ENCODE data around the gene OLFML2A.

DNA sequence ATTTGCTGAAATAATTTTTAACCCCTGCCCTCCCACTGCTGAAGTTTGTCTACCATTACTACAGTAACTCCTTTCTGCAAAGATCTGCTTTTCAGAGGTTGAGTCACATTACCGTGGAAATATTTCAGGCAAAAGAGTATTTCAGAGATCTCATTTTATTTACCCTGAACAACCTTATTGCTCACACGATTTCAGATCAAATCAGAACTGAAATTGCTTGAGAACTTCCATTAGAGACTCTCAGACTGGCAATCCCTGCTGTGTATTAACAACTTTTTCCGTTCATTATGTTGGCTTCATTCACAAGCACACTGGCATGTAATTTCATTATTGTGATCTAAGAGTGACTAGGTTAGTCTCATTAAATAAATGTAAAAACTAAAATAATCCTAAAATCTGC is 21.9 kb upstream of the OLFML2A start:
- no peak for TF ChIP-seq POLR2A (IDR thresholded peaks at IDR 0.05)
- TF ChIP-seq, protein P1, sequence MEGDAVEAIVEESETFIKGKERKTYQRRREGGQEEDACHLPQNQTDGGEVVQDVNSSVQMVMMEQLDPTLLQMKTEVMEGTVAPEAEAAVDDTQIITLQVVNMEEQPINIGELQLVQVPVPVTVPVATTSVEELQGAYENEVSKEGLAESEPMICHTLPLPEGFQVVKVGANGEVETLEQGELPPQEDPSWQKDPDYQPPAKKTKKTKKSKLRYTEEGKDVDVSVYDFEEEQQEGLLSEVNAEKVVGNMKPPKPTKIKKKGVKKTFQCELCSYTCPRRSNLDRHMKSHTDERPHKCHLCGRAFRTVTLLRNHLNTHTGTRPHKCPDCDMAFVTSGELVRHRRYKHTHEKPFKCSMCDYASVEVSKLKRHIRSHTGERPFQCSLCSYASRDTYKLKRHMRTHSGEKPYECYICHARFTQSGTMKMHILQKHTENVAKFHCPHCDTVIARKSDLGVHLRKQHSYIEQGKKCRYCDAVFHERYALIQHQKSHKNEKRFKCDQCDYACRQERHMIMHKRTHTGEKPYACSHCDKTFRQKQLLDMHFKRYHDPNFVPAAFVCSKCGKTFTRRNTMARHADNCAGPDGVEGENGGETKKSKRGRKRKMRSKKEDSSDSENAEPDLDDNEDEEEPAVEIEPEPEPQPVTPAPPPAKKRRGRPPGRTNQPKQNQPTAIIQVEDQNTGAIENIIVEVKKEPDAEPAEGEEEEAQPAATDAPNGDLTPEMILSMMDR (IDR thresholded peaks at IDR 0.05), result no peak
- no peak for TF ChIP-seq POLR2AphosphoS5 (IDR thresholded peaks at IDR 0.05)
- TF ChIP-seq EP300 (IDR thresholded peaks at IDR 0.05), result no peak

Data from upper lobe of left lung (tissue), 4 donors.